ENCODE measurements around the gene NDFIP1. TPM values are rescaled to one million over a fixed set of nuclear protein-coding genes. Genes with fewer than 3 reads are reported as not detected.

The NDFIP1 gene
- total and polyA plus RNA-seq, 2 of the 4 experiments (the other 2 are of a cell fraction) = 7.7 to 15.4 TPM

GRCh38 chr5:142166754-142167153 lies 58.2 kb downstream of the NDFIP1 start:
- no peak overlapping the region for H3K27ac ChIP-seq (ENCODE audit: insufficient read depth, low read length)
- no peak overlapping the region for H4K8ac ChIP-seq (ENCODE audit: low read depth in 2 of 2, low read length in 2 of 2)
- H2BK5ac ChIP-seq (ENCODE audit: low read depth, low read length, poor library complexity, severe bottlenecking) = no peak overlapping the region
- peaks cover 3% of the 10 kb centered on the region for H3K4me1 ChIP-seq (ENCODE audit: control insufficient read depth, insufficient read depth, low read length)
- H3K56ac ChIP-seq (ENCODE audit: extremely low read depth, insufficient read depth, low read length) = no peak overlapping the region
- H2BK120ac ChIP-seq (ENCODE audit: low read depth, low read length) = no peak overlapping the region
- H2BK15ac ChIP-seq (ENCODE audit: low read depth, low read length) = no peak overlapping the region
- dilution Hi-C loops (cut with HindIII; ENCODE audit: low sequenced_read_pairs, unreplicated experiment) (no loop called here), intact Hi-C loops (cut with micrococcal nuclease) (no loop called here), in situ Hi-C loops (cut with MboI; ENCODE audit: low sequenced_read_pairs) (no loop called here)
- TF ChIP-seq CEBPB (IDR thresholded peaks at IDR 0.05; ENCODE audit: low read depth, low read length) = no peak
- no CpG with 5 or more reads among the region's 4 CpGs for WGBS, 2 experiments (ENCODE audit: extremely low coverage in 2 of 2, insufficient read length in 1 of 2)
- H3K9me1 ChIP-seq (ENCODE audit: insufficient read depth, low read length) = no peaks in the 10 kb centered on the region
- no peak overlapping the region for H3K4me3 ChIP-seq (ENCODE audit: insufficient read depth, low read depth, low read length)
- no peak overlapping the region for H3K4ac ChIP-seq (ENCODE audit: low read depth, low read length)
- no peaks in the 10 kb centered on the region for H3K79me1 ChIP-seq (ENCODE audit: low read depth in 1 of 2, low read length in 2 of 2)
- H3K23ac ChIP-seq (ENCODE audit: low read depth, low read length) = no peak overlapping the region
- H3K4me2 ChIP-seq (ENCODE audit: low read depth, low read length) = no peak overlapping the region
- H3K9ac ChIP-seq (ENCODE audit: low read depth, low read length) = no peak overlapping the region
- no peak overlapping the region for H3K14ac ChIP-seq (replicated peaks; ENCODE audit: low read depth, low read length)
- no peaks in the 10 kb centered on the region for H3K27me3 ChIP-seq (ENCODE audit: control insufficient read depth, insufficient read depth, low read length)
- no peaks in the 10 kb centered on the region for H4K20me1 ChIP-seq (ENCODE audit: insufficient read depth, low read length)
- H4K91ac ChIP-seq (ENCODE audit: insufficient read depth, low read depth, low read length) = no peak overlapping the region
- DNase-seq (no peak), ATAC-seq (ENCODE audit: low read depth) (no peak)
- CTCF ChIA-PET = interaction anchor here (0.7 kb wide), 1 partner anchor 377 kb away, joined by 3 read pairs; no protein-coding TSS in a partner anchor
- BruUV-seq (replicated peaks) = no TSS peak
- H3K9me3 ChIP-seq (ENCODE audit: control insufficient read depth, insufficient read depth, low read length) = no peaks in the 10 kb centered on the region
- H2BK20ac ChIP-seq (ENCODE audit: low read depth, low read length) = no peak overlapping the region
- no peak overlapping the region for H2AFZ ChIP-seq (replicated peaks; ENCODE audit: low read length, poor library complexity)
- no peaks in the 10 kb centered on the region for H3K36me3 ChIP-seq (ENCODE audit: control insufficient read depth, insufficient read depth, low read length)
- no peak overlapping the region for H3K18ac ChIP-seq (ENCODE audit: low read depth, low read length)
- H2AK5ac ChIP-seq (ENCODE audit: low read depth, low read length) = no peak overlapping the region
- no peak overlapping the region for H4K5ac ChIP-seq (ENCODE audit: low read depth, low read length)
- POLR2A ChIA-PET (ENCODE audit: unreplicated experiment) = no interaction called here
- H2AK9ac ChIP-seq (replicated peaks; ENCODE audit: low read depth, low read length, poor library complexity) = no peak overlapping the region
